VCaP (cell line): ENCODE results near the gene DGKZ.

ENCODE experiments used
- H3K27ac ChIP-seq: fragments of 450-650 bp; 2 replicates; pipeline ENCODE4 v1.5.1; 2017
- TF ChIP-seq, protein P1 (sequence below): fragments of 450-650 bp; conservative IDR thresholded peaks from 2 replicates; pipeline ENCODE4 v1.5.1; 2017; ENCODE audit warnings: mild to moderate bottlenecking, moderate library complexity

DGKZ gene

GRCh38 chr11:46392421-46393230 is 45.4 kb downstream of the DGKZ start:
- TF ChIP-seq, protein P1, sequence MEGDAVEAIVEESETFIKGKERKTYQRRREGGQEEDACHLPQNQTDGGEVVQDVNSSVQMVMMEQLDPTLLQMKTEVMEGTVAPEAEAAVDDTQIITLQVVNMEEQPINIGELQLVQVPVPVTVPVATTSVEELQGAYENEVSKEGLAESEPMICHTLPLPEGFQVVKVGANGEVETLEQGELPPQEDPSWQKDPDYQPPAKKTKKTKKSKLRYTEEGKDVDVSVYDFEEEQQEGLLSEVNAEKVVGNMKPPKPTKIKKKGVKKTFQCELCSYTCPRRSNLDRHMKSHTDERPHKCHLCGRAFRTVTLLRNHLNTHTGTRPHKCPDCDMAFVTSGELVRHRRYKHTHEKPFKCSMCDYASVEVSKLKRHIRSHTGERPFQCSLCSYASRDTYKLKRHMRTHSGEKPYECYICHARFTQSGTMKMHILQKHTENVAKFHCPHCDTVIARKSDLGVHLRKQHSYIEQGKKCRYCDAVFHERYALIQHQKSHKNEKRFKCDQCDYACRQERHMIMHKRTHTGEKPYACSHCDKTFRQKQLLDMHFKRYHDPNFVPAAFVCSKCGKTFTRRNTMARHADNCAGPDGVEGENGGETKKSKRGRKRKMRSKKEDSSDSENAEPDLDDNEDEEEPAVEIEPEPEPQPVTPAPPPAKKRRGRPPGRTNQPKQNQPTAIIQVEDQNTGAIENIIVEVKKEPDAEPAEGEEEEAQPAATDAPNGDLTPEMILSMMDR = no peak
- peak overlapping the region; percentile 51; the same call in 1 of the 2 replicates for H3K27ac ChIP-seq

DNA sequence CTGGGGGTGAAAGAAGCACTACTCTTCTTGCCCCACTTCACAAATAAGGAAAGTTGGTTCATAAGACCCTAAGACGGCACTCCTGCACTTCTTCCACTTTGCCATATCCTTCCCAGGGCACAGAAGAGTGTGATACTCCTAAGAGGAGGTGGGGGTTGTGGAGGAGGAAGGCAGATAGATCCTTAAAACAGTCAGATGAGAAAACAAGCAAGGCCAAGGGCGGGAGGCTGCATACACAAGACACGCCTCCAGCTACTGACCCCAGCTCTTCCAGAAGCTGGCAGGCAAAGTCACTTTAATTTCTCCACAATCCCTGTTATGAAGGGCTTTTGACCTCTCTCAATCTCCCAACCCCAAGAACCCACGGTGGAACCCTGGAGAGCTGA is 46.0 kb downstream of the DGKZ start:
- H3K27ac ChIP-seq = no peak overlapping the region
- TF ChIP-seq, protein P1 = no peak

- TF ChIP-seq, protein P1 = no peak
Observed at GRCh38 chr11:46393759-46394158, 46.5 kb downstream of the DGKZ start.

DNA sequence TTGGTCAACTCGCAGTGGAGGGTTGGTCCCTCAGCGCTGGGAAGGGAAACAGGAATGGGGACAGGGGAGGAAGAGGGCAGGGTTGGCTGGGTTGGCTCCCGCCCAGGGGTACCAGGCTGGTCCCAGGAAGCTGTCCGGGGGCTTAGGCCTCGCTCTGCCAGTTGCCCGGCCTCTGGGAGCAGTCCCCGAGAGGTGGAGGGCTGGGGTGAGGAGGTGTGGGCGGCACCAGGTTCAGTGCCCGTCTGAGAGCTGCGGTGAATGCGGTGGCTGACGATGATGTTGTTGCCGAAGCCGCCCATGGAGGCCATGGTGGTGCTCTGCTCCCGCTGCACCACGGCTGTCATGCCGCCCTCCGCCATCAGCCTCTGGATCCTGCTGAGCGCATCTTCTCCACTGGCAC is 50.3 kb downstream of the DGKZ start:
- no peak overlapping the region for H3K27ac ChIP-seq
- TF ChIP-seq, protein P1 = no peak

More at GRCh38 chr11:46393759-46394158, 46.5 kb downstream of the DGKZ start:
- H3K27ac ChIP-seq = no peak overlapping the region

GRCh38 chr11:46402957-46403902 is 56.0 kb downstream of the DGKZ start:
- TF ChIP-seq, protein P1 = no peak

DNA sequence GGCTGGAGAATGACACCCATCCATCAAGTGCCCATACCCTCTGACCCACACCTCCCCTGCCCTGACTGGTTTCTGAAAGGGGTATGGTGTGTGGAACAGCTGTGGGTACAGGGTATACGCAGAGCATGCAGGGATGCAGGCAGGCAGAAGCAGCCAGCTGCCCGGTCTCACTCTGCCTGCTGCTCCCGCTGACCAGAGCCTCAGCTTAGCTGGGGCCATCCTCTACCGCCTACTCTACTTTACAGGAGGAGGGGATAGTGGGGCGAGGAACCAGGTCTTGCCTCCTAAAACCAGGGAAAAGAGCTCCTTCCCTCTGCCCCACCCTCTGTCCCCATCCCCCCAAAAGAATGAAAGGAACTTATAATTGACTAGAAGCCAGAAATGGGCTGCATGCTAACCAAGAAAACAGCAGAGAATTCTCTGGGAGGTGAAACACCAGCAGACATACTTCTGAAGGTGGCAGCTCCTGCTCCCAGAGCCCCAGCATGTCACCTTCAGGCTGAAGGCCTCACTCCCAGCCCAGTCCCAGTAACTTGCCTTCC is 57.3 kb downstream of the DGKZ start:
- no peak overlapping the region for H3K27ac ChIP-seq
- TF ChIP-seq, protein P1 = no peak

More at GRCh38 chr11:46402957-46403902, 56.0 kb downstream of the DGKZ start:
- H3K27ac ChIP-seq = no peak overlapping the region

DNA sequence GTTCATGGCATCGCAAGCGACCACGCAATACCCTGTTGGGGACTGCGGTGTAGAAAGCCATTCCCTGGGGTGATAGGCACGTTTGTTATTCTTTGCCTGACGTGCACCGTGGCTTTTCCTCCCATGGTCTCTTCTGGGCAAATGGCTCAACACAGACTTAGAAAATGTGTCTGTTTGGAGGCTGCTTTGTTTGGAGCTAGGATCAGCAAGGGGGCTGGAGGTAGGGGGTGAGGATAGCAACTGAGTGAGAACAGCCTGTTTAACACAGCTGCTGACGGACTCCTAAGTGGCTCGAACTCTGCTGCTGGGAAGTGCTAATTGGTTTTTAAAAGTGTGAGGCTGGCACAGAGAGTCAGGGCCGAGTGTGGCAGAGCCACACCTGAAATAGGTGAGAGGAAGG is 60.4 kb downstream of the DGKZ start:
- H3K27ac ChIP-seq = no peak overlapping the region
- TF ChIP-seq, protein P1 = no peak
